ENCODE data around the gene NUP188. TPM values are rescaled to one million over a fixed set of nuclear protein-coding genes. Genes with fewer than 3 reads are reported as not detected.

Gene NUP188
- total RNA-seq, 1 donor from 2014 or later = 45.6 TPM

DNA sequence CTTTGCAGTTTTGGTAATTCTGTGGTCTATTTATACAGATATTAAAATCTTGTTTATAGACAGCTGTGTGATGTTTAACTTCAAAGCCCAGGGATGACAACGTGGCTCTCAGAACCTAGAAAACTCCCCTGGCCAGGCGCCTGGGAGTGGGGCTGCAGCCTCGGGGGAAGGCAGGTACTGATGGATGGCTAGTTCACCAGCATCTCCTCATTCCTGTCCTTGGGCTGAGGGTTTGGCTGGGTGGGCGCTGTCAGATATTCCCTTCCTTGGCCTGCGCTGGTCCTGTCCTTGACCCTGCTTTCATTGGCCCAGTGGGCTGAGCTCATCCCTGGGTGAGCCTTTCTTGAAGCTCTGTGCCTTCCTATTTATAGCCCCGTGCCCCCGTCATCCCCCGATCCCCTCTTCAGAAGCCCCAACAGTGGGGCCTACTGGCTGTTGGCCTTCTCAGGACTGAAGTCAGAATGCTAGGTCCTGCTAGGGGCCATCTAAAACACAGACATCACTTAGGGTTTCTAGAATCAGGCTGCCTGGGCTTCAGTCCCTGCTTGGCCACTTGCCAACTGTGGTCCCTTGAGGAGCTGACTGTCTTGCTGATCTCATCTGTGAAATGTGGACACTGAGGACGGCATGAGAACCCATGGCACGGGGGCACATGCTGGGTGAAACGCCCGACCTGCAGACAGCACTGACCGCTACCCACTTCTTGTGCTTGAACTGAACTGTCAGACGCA lies 59.7 kb downstream of the NUP188 start:
- no peak for DNase-seq

DNA sequence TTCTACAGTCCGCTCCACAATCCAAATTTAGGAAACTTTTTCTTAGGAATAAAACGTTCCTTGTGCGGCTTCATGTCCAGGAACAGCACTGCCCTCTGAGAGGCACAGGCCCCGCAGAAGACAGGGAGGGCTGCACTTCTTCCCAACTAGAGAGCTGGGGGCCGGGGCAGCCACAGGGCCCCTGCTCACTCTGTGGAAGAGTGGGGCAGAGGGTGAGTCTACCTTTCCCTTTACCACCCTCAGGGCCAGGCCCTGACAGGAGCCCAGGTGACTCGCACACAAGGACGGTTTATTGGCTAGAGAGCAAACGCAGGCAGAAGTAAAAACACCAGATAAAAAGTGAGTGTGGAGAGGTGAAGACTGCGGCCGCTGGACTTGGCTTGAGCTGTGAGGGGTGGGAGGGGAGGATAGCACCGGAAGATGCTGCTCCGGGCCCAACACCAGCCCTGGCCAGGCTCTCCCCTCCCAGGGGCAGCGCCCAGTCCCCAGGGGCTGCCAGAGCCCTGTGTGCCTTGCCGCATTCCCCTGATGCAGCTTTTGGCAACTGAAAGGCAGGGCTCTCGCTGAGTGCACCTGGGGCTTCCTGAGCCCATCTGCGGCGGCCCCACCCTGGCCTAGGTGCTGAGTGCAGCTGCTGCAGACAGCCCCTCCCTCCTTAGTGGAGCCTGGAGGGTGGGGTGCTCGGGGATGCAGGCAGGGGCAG lies 60.4 kb downstream of the NUP188 start:
- no peak for DNase-seq

DNA sequence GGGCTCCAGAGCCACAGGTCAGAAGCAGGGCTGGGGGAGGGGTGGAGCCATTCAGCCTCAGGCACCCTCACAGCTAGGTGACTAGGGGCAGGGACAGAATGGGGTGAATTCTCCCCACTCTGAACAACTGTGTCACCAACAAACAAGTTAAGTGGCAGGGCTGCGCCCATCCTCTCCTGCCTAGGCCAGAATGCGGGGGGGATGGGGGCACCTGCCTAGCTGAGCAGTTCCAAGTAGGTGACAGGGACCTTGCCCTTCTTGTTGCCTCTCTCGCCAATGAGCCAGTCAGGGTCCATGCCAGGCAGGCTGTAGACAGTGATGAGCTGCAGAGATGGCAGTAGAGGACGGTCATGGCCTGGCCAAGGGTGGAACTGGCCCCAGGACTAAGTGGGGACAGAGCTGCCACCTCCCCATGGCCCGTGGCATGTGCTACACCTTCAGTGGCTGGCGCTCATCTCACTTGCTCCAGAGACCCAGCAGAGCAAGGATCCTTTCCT lies 61.0 kb downstream of the NUP188 start:
- DNase-seq = no peak

GRCh38 chr9:129008986-129009583 lies 61.6 kb downstream of the NUP188 start:
- no peak for DNase-seq

- no peak for DNase-seq
Measured at GRCh38 chr9:129009584-129010141, 62.2 kb downstream of the NUP188 start.

- no peak for DNase-seq
Measured at GRCh38 chr9:129010267-129010975, 62.9 kb downstream of the NUP188 start.

GRCh38 chr9:129011170-129011569 lies 63.7 kb downstream of the NUP188 start:
- no peak for DNase-seq

GRCh38 chr9:129011761-129012181 lies 64.3 kb downstream of the NUP188 start:
- DNase-seq = no peak

DNA sequence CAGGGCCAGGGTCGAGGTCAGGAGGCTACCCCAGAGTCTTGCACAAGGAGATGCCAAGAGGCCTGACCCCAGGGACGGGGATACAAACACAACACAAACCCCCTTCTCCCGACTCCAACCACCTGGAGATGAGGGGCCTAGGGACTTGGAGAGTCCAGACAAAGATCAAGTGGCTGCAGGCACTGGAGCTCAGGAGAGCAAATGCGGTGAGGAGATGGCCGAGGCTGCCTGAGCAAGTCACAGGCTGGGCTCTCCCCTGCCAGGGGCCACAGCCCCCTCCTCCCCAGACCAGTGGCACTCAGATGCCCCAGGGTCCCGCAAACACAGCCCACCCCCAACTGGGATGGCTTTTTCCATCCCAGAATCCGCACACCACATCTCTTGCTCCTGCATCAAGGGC lies 64.8 kb downstream of the NUP188 start:
- no peak for DNase-seq

- DNase-seq = no peak
Measured at GRCh38 chr9:129012893-129013448, 65.5 kb downstream of the NUP188 start.

DNA sequence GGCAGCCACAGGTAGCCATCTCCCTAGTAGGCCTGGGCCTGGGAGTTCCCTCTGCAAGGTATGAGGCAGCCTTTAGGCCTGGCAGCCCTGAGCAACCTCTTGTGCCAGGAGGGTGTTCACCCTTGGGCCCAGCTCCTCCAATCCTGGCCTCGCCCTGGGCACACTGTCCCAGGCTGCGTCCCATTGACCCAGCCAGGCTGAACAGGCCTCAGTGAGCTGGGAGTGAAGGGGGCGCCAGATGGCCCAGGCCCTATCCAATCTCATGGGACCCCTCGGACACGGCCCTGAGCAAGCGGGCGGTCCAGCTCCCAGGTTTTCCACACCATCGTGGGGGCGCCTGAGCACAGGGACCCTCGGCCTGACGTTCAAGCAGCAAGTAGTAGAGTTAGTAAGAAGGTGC lies 66.2 kb downstream of the NUP188 start:
- no peak for DNase-seq

DNA sequence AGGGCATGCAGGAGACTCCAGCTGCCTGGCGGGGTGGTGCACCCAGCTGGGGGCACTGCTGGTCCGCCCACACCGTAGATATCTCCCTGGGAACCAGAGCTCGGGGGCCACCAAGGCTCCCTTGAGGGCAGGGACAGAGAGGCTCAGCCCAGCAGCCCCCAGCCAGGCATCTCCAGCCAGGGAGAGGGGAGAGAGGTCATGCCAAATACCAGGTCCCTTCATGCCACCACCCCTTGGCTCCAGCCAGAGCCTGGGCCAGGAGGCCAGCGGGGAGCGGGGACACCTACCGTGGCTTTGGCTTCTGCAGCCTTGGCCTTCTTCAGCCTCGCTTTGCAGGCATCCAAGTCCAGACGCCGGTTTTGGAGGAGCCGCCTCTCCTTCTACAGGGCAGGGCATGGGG lies 66.6 kb downstream of the NUP188 start:
- no peak for DNase-seq

GRCh38 chr9:129014608-129015007 lies 67.1 kb downstream of the NUP188 start:
- DNase-seq = no peak

- DNase-seq = no peak
Measured at GRCh38 chr9:129021091-129021490, 73.6 kb downstream of the NUP188 start.

- no peak for DNase-seq
Measured at GRCh38 chr9:129022037-129022436, 74.5 kb downstream of the NUP188 start.

- no peak for DNase-seq
Measured at GRCh38 chr9:129023036-129023907, 75.8 kb downstream of the NUP188 start.

DNA sequence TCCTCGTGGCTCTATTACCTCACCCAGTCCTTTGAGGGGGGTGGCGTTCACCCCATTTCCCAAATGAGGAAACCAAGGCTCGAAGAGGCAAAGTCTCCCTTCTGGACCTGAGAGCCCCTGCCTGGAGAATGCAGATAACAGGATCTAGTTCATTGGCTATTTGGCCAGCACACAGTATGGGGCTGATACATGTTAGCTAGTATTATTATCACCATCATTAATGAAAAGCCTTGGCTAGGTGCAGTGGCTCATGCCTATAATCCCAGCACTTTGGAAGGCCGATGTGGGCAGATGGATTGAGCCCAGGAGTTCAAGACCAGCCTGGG lies 76.4 kb downstream of the NUP188 start:
- DNase-seq = no peak

DNA sequence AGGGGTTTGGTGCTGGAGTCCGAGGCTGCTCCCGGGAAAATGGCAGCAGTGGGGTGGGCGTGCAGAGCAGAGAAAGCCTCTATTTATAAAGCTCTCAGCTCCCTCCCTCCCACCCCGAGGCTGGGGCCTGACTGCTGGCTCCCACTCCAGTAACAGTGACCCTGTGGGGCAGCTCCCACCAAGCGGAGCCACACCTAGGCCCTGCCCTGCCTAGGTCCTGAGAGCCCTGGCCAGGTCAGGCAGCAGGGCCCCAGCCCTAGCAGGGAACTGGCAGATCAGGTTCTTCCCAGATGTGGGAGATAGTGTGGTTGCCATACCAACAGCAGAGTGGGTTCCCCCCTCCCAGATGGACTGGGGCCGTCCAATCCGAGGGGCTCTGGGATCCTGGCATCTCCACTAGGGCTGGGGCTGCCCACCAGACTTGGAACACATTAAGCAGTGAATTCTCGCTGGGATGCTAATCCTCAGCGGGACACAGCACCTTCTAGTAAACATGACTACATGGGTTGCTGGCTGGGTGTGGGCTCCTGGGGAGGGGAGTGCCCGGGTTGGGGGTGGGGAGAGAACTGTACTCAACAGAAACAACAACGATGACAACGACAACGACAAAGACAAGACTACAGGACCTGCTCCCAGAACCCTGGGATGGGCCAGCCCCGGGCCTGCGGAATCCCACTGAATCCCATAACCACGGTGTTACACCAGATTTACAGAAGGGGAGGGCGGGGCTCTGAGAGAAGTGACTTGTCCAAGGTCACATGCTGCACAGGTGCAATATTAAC lies 79.1 kb downstream of the NUP188 start:
- DNase-seq = no peak

- peak; percentile 17 for DNase-seq
Measured at GRCh38 chr9:129027224-129027684, 79.8 kb downstream of the NUP188 start.

DNA sequence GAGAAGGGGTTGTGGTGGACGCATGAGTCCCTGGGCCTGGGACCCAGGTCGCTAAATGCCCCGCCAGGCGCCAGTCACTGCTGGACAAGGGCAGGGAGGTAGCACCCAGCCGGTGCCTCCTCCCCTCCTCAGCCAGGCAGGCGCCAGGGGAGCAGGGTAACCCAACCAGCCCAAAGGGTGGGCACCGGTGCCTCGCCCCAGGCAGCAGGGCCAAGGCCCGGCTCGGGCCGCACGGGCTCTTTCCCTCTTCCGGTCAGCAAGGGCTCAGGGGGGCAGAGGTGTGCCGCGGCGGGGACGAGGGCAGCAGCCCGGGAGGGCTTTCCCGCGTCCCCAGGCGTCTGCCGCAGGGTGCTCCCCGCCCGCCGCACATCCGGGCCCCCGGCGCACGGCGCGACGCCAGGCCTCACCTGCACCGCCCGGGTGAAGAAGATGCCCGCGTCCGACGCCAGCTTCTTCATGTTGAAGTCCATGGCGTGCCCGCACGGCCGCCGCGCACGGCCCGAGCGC lies 80.2 kb downstream of the NUP188 start:
- no peak for DNase-seq

All from dermis blood vessel endothelial cell (primary cell).